ENCODE results near the gene HYAL3.

GRCh38 chr3:50320853-50321335 is 21.7 kb upstream of the HYAL3 start:
- TF ChIP-seq POLR2A (IDR thresholded peaks at IDR 0.05; ENCODE audit: low read length): no peak
- no peak for TF ChIP-seq GATA1 (IDR thresholded peaks at IDR 0.05; ENCODE audit: low read depth, low read length)

Measured in erythroblast (primary cell).